HL-60/S4 (cell line): Measurements from ENCODE around the gene EHD4.

Experiments used
- in situ Hi-C: fragments of 300-500 bp; cut with MboI; formaldehyde crosslinking; loops from 2 replicates; pipeline ENCODE4 v1.14.3; 2022; ENCODE audit warnings: low sequenced_read_pairs

Gene EHD4

GRCh38 chr15:41972253-41973242 is at the start of gene EHD4:
TSS of gene EHD4 (minus strand) at chr15:41972557. CDS start at chr15:41972494, 63 bp downstream.
- in situ Hi-C loops, result no loop called here

- in situ Hi-C loops, result no loop called here
These were observed 49.2 kb upstream of the EHD4 start for GRCh38 chr15:42021593-42021992.

GRCh38 chr15:42020713-42021273 is 48.4 kb upstream of the EHD4 start, which contains the start of gene PLA2G4E:
TSS of gene PLA2G4E (minus strand) at chr15:42021042. CDS start at chr15:42021030, 12 bp downstream.
- in situ Hi-C loops, result no loop called here

- in situ Hi-C loops, result no loop called here
These were observed 46.2 kb upstream of the EHD4 start for GRCh38 chr15:42018306-42019224.

GRCh38 chr15:42016971-42017370 is 44.6 kb upstream of the EHD4 start:
- in situ Hi-C loops, result no loop called here

DNA sequence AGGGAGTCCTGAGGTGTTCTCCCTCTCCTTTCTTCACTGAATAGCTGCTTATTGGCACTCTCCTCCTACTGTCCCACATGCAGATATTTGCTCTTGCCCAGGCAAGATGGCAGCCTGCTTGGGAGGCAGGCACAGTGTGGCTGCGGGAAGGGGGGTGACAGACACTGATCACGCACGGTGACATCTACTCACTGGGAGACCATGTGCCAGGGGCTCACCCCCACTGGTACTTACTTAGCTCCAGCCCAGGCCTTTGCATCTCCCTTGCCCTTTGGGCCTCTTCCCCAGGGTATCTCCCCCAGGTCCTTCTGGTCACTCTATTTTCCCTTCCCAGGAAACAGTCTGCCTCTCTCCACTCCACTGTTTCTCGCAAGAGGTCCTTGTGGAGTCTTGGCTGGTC is 42.0 kb upstream of the EHD4 start:
- in situ Hi-C loops, result no loop called here

- in situ Hi-C loops, result no loop called here
These were observed 40.6 kb upstream of the EHD4 start for GRCh38 chr15:42012928-42013482.

DNA sequence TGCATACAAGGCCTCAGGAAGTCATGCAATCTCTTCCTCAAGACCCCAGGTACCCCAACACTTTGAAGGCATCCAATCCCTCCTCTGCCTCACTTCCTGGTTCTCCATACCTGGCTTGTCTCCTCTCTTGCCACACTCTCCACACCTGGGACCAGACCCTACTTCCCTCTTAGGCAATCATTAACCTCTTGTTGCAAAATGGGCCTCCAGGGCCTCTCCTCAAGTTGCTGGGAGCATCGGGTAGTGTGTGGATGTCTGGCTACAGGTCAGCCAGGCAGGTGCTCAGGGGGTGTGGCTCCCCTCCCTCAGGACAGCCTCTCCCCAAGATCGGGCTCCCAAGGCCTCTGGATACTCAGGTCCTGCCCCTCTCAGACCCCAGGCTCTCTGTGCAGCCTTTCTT is 39.9 kb upstream of the EHD4 start:
- in situ Hi-C loops, result no loop called here

- in situ Hi-C loops, result no loop called here
These were observed 38.7 kb upstream of the EHD4 start for GRCh38 chr15:42011074-42011473.

GRCh38 chr15:42010434-42010833 is 38.1 kb upstream of the EHD4 start:
- in situ Hi-C loops, result no loop called here

- in situ Hi-C loops, result no loop called here
These were observed 37.1 kb upstream of the EHD4 start for GRCh38 chr15:42009474-42009873.

DNA sequence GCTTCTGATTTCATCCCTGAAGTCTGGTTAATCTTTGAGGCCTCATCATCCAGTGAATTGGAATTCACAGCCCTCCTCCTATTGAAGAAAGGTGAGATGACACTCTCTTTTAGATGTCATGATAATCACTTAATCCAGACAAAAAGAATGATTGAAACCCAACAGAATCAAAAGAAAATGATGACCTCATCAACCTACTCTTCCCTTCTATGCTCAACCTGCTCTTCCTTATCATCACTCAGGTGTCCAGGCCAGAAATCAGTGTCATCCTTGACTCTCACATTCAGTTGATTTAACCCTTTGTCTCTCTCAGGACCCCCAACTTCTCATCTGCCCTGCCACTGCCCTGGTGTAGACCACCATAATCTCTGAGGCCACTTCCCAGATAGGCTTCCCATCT is 36.7 kb upstream of the EHD4 start:
- in situ Hi-C loops, result no loop called here

GRCh38 chr15:42007386-42007785 is 35.0 kb upstream of the EHD4 start:
- in situ Hi-C loops, result no loop called here

- in situ Hi-C loops, result no loop called here
These were observed 30.0 kb upstream of the EHD4 start for GRCh38 chr15:42002333-42002732.

GRCh38 chr15:42001236-42001635 is 28.9 kb upstream of the EHD4 start:
- in situ Hi-C loops, result no loop called here

DNA sequence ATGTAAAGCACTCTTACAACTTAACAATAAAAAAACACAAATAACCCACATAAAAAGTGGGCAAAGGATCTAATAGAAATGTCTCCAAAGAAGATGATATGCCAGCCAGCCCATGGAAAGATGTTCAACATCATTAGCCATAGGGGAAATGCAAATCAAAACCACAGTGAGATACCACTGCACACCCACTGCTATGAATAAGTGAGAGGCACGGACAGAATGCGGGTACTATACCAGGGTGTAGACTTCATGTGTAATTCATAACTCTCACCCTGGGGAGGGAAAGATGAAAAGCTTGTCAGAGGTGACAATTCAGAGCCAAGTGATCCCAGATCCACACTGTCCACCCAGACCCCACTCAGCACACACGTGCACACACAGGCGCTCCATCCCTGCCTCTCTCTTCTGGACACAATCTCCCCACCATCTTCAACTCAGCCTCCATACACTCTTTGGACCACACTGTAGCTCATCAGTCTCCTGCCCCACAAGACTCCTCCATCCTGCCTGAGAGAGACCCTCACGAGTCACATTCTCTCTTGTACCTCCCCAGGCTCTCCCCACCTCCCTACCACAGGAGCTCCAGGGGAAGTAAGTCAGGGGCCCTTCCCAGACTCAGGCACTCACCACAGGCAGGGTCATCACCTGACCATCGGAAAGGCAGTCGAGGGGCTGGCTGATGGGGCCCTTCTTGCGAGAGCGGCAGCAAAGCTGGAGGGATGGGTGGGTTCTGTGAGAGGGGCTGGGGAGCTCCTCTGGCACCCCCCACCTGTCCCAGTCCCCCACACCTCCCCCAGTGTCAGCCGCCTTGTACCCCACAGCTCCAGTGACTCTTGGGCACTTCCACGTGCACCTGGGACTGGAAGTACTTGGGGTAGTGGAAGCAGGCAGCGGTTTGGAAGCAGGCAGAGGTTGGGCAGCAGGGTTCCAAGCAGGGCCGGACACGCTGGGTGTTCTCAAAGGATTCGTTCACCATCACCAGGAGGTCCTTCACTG is 27.2 kb upstream of the EHD4 start:
- in situ Hi-C loops, result loop anchor here (25.0 kb wide), 1 partner anchor 138 kb away; no protein-coding TSS in a partner anchor

DNA sequence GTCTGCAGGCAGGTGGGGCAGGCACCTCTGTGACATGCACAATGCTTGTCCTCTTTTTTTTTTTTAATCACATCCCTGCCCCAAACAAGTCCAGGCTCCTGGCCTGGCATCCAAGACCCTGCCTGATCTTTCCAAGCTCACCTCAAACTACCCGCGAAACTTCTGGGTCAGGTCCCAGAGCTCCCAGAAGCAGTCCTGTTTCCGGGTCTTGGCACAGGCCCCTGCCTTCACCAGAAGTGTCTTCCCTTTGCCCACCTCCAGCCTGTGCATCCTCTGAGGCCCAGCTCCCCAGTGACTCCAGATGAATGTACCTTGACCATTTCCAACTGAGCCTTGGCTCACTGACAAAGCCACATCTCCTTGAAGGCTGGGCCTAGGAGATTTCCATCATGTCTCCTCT is 25.5 kb upstream of the EHD4 start:
- in situ Hi-C loops, result loop anchor here (25.0 kb wide), 1 partner anchor 139 kb away; no protein-coding TSS in a partner anchor

DNA sequence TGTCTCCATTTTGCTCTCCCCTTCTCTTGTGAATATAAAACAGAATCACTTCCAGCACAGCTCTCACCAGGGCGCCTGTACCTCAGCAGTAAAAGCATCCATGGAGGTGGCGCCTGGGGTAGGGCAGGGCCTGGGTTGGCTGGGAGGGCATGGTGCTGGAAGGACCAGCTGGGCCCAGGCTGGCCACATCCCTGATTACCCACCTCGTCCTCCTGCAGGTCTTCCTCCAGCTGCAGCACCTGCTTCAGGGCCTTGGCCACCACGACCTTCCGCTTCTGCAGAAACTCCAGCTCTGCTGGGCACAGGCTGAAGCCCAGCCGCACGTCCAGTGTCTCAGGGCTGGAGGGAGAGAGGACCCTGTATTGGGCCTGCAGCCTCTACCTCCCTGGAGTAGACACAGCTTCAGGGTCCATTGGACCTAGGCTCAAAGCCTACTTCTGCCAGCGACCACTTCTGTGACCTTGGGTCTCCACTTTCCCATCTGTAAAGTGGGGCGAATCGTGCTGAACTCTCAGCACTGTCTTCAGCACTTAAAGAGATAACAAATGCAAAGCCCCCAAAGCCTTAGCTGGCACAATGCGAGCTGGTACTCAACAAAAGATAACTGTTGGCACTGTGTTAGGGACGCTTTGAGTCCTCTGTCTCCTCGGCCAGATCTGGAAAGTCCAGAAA is 24.7 kb upstream of the EHD4 start:
- in situ Hi-C loops, result loop anchor here (25.0 kb wide), 1 partner anchor 140 kb away; no protein-coding TSS in a partner anchor

DNA sequence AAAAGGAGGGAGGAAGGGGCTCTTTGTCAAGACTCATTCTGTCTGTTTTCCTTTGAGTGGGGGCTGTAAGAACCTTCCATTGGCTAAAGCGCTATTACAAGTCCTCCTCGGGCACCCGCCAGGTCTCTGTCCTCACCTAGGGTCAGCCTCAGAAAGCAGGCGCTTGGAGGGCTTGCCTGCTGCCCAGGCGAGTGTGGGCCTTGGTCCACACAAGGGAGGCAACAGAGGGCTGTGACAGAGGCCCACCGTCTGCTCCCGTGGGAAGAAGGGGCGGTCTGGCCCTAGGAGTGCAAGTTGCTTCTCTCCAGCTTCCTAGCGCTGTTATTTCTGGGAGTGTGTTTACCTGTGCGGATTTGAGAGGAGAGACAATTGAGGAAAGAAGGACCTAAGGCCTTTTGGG is 24.0 kb upstream of the EHD4 start:
- in situ Hi-C loops, result loop anchor here (25.0 kb wide), 1 partner anchor 141 kb away; no protein-coding TSS in a partner anchor
